ENCODE results near the gene CWC22.
"Not testable (repeated sequence)": the region's sequence is repeated elsewhere in the genome, so short reads cannot be mapped to it uniquely, and the experiment has no call there.

The CWC22 gene

DNA sequence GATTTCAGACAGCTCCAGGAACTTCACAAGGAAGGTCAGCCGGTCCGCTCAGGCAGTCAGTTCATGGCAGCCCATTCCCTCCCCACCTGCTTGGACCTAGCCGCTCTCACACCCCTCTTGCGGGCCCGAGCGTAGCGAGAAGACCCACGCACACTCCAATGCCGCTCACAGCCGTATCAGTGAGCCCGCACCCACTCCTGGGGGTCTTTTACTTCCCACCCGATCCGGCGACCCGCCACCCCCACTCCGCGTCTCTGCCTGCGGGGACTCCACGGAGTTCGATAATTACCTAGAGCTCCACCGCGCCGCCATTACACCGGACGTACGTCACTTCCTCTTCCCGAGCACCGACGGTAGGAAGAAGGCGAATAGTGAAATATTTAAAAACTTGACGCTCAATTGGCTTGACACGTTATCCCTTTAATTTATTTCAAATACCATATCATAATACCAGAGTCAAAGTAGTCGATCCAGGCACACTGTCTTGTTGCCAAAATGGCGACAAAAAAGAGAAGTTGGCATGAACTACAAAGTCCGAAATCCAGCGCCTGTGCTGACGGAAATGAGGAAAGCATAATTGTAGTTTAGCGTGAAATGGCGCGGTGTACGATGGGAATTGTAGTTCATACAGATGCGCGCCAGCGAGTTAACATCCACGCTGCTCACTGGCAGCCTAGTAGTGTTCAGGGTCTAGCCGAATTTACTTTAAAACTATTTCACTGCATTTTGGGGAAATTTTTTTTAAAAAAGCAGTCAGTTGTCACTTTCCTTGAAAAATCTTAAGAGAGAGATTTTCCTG lies at the start of gene CWC22:
Gene CWC22 (minus strand): TSS at position 517 of the 799 bp plus-strand sequence. CDS start 13,956 bp downstream, outside the sequence.
- peak; percentile 96 for DNase-seq

DNA sequence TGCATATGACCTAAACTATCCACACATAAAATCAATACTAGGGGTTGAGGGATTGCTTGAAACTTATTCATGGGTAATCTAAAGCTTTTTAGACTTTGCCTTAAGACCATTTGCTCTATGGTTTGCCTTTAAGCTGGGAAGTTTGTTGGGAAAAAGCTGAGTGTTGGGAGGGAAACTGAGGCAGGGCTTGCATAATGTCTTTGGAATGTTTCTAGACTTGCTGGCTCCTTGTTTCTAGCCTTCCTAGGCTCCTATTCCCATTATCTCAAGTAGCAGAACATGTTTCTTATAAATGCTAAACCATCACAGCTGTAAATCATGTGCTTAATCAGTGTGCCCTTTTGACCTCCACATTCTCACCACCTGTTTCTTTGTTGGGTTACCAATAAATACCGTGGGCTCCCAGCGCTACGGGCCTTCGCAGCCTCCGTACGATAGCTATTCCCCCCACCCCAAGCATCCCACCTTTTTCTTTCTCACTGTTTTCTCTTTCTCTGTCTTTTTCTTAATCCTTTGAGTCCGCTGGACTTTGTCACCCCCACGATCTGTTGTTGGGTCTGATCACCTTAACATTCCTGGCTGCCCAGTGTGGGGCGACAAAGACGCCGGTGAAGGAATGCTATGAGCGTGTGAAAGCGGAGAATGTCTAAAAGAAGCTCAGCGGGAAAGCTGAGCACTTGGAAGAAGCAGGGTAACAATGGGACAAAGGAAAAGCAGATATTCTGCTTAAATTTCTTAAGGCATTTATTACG lies 49.4 kb upstream of the CWC22 start:
- no peak for DNase-seq

DNA sequence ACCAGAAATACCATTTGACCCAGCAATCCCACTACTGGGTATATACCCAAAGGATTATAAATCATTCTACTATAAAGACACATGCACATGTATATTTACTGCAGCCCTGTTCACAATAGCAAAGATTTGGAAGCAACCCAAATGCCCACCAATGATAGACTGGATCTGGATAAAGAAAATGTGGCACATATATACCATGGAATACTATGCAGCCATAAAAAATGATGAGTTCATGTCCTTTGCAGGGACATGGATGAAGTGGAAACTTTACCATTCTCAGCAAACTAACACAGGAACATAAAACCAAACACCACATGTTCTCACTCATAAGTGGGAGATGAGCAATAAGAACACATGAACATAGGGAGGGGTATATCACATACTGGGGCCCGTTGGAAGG lies 47.5 kb upstream of the CWC22 start:
- not testable (repeated sequence) for DNase-seq

DNA sequence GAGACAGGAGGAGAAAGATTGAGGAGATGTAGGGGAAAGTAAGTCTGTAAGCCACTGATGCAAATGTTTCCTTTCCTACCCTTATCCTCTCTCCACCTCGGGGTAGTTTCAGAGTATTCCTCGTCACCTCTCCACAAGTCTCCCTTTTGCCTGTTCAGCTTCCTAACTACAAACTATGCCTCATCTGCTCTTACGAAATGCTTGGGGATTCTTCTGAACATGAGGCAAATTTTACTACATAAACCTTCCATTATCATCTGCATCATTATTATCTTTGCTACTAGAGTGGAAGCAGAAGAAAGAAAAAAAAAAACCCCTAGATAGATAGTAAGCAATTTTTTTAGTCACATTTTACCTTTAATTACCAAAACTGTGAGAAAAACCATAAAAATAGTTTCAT lies 43.1 kb upstream of the CWC22 start:
- no peak for DNase-seq

DNA sequence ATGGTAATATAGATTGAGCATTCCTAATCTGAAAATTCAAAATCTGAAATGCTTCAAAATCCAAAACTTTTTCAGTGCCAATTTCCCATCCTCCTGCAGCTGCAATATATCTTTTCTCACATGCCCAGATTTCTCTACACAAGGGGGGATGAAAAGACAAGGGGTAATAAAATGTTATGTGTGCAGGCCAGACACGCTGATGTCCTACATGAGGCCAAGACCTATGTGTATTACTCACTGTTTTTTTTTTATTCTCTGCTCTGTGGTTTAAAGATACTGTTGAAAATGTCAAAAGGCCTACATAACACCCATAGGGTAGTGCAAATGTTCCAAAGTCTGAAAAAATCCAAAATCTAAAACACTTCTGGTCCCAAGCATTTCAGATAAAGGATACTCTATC lies 41.2 kb upstream of the CWC22 start:
- no peak for DNase-seq

DNA sequence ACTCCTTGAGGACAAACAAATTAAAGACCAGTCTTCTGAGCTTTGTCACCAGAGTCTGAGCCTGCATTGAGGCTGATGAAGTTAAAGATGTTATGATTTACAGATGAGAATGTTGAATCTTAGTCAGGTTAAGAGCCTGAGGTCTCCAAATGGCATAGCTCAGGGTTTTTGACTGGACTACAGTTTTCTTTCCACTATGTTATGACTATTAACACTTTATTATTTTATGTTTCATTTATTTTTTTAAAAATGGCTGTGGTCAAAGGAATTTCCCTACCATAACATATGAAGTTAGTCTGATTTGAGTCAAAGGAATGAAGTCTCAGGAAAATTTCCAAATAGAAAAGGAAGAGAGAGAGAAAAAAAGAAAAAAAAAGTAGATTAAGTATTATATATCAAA lies 39.7 kb upstream of the CWC22 start:
- no peak for DNase-seq

DNA sequence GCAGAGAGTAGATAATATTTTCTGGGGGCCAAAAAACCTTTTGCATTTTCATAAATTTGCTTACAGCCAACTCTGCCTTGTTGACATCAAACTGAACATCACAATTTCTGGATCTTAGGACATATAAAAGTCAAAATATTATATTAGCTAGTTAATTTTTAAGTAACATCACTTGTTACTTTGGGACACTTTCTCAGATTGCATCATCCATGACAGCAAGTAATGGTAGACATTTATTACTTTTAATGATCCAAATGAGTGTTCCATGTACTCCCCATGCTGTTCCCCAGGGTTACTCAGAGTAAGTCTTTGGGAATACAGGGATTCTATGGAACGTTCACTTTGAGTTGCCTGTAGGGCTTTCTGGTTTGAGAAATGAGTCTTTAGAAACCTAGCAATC lies 39.1 kb upstream of the CWC22 start:
- no peak for DNase-seq

DNA sequence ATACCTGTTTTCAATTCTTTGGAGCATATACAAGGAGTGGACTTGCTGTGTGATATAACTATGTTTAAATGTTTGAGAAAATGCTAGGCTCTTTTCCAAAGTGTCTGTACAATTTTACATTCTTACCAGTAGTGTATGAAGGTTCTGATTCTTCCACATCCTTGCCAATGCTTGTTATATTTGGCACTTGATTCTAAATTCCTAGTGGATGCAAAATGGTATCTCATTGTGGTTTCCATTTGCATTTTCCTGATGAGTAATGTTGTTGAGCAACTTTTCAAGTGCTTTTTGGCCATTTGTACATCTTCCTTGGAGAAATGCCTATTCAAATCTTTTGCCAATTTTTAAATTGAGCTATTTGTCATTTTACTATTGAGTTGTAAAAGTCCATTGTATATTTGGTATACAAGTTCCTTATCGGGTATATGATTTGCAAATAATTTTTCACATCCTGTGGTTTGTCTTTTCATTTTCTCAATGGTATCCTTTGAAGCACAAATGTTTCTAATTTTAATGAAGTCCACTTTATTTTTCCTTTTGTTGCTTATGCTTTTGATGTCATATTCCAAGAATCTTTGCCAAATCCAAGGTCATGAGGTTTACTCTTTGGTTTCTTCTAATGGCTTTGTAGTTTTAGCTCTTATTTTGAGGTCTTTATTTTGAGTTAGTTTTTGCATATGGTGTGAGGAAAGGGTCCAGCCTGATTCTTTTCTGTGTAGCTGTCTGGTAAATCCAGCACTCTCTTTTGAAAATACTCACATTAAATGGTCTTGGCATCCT lies 33.2 kb upstream of the CWC22 start:
- DNase-seq, result no peak

DNA sequence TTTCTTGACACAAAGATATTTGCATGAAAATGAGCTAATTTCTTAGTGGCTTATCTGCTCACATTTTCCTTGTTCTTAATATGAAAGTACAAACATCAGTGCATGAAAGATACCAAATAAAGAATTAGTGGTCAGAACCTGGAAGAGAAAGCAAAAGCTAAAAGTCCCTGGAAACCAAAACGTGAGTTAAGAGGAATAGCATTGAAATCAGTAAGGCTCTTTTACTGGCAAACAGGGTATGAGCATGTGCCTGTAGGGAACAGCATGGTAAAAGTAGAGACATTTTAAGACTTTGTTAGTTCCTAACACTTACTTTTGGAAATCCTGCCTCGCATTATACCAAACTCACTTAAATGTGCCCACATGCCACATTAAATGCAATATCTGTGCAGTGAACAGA lies 31.9 kb upstream of the CWC22 start:
- no peak for DNase-seq

DNA sequence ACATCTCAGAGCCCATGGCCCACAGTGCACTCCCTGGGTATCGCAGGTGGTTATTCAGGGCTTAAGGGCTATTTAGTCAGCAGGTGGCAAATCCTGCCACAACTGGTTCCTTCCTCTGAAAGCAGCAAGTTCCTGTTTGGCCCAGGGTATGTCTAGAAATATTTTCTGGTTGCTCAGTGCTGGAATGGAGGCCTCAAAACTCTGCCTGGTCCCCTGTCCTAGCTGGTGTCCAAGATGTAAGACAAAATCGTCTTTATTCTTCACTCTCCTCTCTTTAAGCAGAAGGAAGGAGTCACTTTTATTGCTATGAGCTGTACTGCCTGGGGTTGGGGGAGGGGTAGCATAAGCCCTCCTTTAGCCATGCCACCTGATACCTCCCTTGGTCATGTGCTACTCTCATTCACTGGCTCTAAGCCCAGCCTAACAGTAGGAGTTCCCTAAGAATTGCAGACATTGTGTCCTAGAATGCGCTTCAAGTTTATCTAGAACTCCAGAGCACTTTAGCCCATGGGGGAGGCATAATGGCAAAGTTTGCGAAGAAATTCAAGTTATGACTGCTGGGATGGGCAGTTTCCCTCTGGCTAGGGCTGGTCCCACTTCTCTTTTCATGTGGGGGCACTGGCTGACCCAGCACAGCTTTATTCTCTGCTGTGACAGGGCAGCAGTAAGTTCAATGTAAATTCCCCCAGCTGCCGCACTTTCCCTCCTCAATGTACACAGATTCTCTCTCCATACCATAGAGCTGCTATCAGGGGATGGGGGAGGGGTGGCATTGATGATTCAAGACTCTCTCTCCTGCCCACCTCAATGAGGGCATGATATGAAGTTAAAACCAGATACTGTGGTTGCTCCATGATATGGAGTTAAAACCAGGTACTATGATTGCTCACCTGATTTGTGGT lies 27.1 kb upstream of the CWC22 start:
- no peak for DNase-seq

DNA sequence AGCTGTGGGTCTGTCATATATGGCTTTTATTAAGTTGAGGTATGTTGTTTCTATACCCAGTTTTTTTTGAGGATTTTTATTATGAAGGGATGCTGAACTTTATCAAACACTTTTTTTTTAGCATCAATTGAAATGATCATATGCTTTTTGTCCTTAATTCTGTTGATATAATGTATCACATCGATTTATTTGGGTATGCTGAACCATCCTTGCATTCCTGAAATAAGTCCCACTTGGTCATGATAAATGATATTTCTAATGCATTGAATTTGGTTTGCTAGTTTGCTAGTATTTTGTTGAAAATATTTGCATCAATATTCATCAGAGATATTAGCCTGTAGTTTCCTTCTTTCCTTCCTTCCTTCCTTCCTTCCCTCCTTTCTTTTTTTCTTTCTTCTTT lies 22.5 kb upstream of the CWC22 start:
- no peak for DNase-seq

DNA sequence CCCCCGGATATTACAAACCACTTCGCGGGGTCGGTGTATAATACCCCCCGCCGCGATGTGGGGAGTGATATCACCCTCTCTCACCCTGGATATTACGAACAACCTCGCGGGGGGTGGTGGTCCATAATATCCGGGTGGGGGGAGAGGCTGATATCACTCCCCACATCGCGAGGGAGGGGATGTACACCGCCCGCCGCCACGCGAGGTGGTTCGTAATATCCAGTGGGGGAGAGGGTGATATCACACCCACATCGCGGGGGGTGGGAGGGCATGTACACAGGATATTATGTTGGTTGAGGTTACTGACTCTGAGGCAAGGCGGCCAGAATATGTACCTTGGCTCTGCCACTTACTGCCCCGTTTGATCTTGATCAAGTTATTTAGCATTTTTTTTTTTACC lies 14.8 kb upstream of the CWC22 start:
- DNase-seq, result no peak

DNA sequence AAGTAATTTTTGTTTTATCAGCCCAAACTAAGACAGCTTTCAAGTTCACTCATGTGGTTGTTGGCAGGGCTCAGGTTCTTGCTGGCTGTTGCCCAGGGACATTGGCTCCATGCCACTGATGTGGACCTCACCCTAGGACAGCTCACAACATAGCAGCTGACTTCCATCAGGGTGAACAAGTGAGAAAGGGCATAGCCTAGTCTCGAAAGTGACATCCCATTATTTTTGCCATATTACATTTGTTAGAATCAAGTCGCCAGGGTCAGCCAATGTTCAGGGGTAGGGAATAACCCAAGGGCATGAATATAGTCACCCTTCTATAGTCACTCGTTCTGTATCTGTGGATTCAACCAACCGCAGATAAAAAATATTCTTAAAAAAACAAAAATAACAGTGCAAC lies 10.7 kb upstream of the CWC22 start:
- no peak for DNase-seq

DNA sequence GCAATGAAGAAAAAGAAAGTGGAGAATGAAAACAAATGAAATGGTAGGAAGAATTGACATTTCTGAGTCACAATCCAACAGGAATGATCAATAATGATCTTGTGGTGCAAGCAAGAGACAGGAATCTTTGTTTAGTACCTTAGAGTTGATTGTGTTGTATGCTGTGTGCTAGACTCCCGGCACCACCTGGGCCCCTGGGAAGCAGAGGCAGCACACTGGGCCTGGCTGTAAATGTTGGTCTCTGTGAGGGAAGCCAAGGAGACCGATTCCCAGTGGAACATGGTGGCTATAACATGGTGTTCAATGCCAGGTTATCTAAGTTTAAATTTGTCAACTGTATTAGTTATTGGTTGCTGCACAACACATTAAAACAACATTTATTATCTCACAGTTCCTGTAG lies 9.8 kb upstream of the CWC22 start:
- DNase-seq, result no peak

DNA sequence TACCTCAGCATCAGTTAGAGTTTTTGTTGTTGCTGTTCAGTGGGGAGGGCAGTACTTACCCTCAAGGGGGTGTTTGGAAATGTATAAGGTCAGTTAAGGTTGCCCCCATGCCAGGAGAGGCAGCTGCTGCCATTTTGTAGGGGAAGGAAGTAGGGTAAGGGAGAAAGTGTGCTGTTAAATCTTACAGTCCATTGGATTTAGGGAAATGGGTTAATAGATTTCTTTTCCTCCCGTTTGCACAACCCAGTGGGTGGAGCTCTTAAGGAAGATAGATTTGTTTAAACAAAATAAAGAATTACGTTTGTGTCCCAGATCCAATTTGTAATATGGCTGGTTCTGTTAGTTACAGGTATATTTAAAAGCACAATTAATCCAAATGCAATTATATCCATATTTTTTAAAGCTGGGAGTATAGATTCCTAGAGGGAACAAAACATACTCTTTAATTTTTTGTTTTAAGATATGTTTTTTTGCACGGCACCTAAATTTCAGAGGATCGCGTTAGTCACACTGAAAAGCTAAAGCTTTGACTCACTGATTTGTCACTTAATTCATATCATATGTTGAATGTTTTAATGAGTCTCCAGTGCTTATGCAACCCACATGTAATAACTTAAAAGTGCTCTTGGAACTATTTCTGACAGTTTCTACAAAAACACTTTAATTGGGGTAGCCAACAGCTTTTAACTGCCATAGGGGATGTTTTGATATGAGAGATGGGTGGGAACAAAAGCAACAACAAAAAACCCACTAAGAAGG lies 9.0 kb upstream of the CWC22 start:
- DNase-seq, result no peak

DNA sequence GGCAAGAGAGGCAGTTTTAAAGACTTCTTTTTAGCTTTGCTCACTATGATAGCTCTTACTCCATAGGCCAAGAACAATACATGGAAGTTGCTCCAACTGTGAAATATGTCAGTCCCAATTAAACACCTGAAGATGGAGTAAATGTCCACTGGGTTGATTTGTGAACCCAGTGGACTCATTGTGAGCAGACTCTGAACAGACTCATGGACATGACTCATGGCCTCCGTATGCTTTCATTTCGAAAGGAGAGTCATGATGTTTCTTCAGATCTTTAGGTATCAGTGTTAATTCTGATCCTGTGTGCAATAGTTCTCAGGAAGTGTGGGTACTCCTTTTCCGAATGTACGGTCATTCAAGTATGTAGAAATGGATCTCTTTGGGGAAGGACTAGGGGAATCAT lies 5.4 kb upstream of the CWC22 start:
- no peak for DNase-seq

DNA sequence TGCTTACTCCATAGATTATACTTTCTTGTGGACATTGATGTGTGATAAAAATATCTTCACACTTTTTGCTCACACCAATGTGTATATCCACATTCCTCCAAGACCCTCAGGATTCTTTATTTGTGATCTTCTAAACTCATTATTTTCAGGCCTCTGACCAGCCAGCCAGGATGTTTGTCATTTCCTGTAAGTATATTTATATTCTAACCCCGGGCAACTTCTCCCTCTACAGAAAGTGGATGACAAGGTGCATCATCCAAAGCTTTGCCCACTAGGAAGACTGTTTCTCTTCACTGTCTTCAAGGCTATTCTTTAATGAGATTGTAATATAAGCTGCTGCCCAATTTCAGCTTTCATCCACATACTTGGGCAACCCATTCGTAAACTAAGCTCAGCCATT lies 3.6 kb upstream of the CWC22 start:
- DNase-seq, result no peak

DNA sequence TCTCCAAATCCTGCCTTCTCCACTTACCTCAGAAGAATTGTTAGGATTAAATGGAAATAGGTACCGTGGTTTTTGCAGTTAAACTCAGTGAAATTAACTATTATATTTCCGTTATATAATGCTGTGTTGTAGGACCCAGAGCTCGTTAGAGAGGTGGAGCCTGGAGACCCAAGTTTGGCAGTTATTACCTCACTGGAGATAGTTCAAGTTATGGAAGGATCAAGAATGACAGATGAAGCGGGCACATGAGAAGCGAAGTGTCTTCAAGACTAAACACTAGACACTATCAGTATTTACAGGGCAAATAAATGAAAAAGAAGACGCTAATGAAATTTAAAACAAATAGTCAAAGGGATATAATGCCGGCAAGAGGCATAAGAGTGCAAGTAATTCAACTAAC lies 866 bp downstream of the CWC22 start:
- no peak for DNase-seq

DNA sequence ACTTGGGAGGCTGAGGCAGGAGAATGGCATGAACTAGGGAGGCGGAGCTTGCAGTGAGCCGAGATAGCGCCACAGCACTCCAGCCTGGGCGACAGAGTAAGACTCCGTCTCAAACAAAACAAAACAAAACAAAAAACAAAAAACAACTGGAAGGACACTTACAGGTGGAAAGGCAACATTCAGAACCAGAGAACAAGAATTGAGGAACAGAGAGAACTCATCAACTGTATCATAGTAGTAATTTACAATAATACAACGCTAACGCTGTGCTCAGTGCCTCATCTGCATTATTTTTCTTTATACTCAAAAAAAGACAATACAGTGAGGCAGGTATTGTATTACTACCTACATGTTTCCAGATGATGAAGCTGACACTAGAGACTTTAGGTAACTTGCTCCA lies 1.6 kb downstream of the CWC22 start:
- not testable (repeated sequence) for DNase-seq

DNA sequence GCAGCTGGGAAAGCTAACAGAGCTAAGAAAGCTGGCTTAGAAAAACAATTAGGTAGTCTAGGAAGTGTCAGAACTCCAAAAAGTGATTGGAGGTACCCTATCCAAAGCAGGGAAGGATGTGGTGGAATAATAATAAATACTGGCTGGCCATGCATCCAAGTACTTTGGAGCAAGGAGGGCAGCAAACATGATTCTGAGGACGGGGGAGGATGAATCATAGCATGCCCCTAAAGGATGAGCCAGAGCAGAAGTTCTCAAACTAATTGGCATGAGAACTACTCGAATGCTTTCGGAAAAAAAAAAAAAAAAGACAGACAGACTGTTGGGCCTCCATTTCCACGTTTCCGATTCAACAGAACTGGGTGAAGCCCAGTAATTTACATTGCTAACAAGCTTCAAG lies 2.4 kb downstream of the CWC22 start:
- no peak for DNase-seq

DNA sequence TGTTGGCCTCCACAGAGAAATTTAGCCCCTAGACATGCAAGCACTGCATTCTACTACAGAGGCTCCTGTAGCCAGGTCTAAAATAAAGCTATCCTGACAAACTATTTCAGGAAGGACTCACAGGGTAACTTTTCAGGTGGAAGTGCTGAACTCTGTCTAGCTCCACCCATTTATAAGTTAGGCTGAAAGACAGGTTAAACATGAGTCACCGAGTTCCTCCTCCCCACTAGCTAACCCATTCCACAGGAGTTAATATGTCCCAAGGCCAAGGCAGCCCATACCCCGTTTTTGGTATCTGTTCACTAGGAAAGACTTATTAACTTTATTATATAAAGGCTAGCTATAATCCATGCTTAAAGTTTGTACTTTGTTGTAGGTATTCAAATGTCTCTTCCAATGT lies 3.5 kb downstream of the CWC22 start:
- DNase-seq, result no peak

DNA sequence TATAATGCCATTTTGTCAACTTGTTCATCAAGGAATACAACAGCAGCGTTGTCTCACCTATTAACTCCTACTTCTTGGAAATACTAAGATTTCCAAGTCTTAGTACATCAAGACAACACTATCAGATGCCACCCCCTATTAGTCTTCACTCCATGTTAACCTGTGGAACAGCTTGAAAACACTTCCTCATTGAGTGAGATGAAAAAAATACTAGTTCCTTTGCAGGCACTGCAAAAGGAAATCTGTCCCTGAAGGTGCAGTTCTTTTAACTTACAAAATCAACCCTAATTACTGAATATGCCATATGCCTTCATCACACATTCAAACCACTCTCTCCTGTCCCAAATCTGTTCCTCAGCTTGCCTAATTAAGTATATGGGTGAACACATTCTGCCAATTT lies 4.0 kb downstream of the CWC22 start:
- DNase-seq, result no peak

Measured in midbrain (tissue), 1 donor.